GM21526 (cell line): ENCODE data around the gene KDSR.

Source experiments
- ATAC-seq: cut with Tn5 transposase; IDR thresholded peaks from one replicate; pipeline ENCODE4 v1.9.1; 2021; ENCODE audit warnings: moderate library complexity; ENCODE audit not compliant: unreplicated experiment, low FRiP score

The KDSR gene

GRCh38 chr18:63367053-63367953, at the start of gene KDSR:
Gene KDSR, minus strand, starts transcription at chr18:63367206. Its CDS starts 88 bp downstream, at chr18:63367118.
- peak; percentile 89 for ATAC-seq

- no peak for ATAC-seq
Measured at GRCh38 chr18:63412953-63413352, 45.9 kb upstream of the KDSR start.

GRCh38 chr18:63410792-63411191, 43.8 kb upstream of the KDSR start:
- ATAC-seq, result no peak

GRCh38 chr18:63409301-63409700, 42.3 kb upstream of the KDSR start:
- ATAC-seq, result no peak

- no peak for ATAC-seq
Measured at GRCh38 chr18:63407734-63408133, 40.7 kb upstream of the KDSR start.

GRCh38 chr18:63405986-63406385, 39.0 kb upstream of the KDSR start:
- no peak for ATAC-seq

GRCh38 chr18:63402246-63403162, 35.5 kb upstream of the KDSR start:
- no peak for ATAC-seq

GRCh38 chr18:63399300-63399699, 32.3 kb upstream of the KDSR start:
- ATAC-seq, result no peak

GRCh38 chr18:63397349-63397748, 30.3 kb upstream of the KDSR start:
- no peak for ATAC-seq

- ATAC-seq, result no peak
Measured at GRCh38 chr18:63395503-63395902, 28.5 kb upstream of the KDSR start.

GRCh38 chr18:63394954-63395353, 27.9 kb upstream of the KDSR start:
- no peak for ATAC-seq

- no peak for ATAC-seq
Measured at GRCh38 chr18:63387861-63388260, 20.9 kb upstream of the KDSR start.

GRCh38 chr18:63382843-63383242, 15.8 kb upstream of the KDSR start:
- no peak for ATAC-seq

- ATAC-seq, result no peak
Measured at GRCh38 chr18:63379639-63379962, 12.6 kb upstream of the KDSR start.

- ATAC-seq, result no peak
Measured at GRCh38 chr18:63378919-63379638, 12.1 kb upstream of the KDSR start.

GRCh38 chr18:63377275-63377980, 10.4 kb upstream of the KDSR start:
- ATAC-seq, result no peak

GRCh38 chr18:63376538-63376937, 9.5 kb upstream of the KDSR start:
- ATAC-seq, result no peak

GRCh38 chr18:63374540-63374939, 7.5 kb upstream of the KDSR start:
- no peak for ATAC-seq

- ATAC-seq, result no peak
Measured at GRCh38 chr18:63373161-63373560, 6.2 kb upstream of the KDSR start.

- ATAC-seq, result no peak
Measured at GRCh38 chr18:63368611-63369010, 1.6 kb upstream of the KDSR start.
